Hepatocyte (in vitro differentiated cells): Measurements from ENCODE around the gene TTC28.

Experiments
- EZH2 ChIP-seq: fragments of 200-600 bp; sonication (generic); IDR thresholded peaks from 2 replicates; pipeline ENCODE4 v1.6.1; 2016; ENCODE audit warnings: antibody characterized with exemption, mild to moderate bottlenecking, borderline replicate concordance
- EZH2phosphoT487 ChIP-seq: fragments of 200-600 bp; sonication (generic); IDR thresholded peaks from one replicate; pipeline ENCODE4 v1.6.1; 2018; ENCODE audit warnings: antibody characterized with exemption, mild to moderate bottlenecking, low read depth, moderate library complexity; ENCODE audit not compliant: unreplicated experiment, severe bottlenecking
- TF ChIP-seq, protein P1 (sequence below): fragments of 200-600 bp; sonication (generic); IDR thresholded peaks from 2 replicates; pipeline ENCODE4 v1.5.1; 2016; ENCODE audit warnings: antibody characterized with exemption, mild to moderate bottlenecking; ENCODE audit not compliant: poor library complexity

DNA sequence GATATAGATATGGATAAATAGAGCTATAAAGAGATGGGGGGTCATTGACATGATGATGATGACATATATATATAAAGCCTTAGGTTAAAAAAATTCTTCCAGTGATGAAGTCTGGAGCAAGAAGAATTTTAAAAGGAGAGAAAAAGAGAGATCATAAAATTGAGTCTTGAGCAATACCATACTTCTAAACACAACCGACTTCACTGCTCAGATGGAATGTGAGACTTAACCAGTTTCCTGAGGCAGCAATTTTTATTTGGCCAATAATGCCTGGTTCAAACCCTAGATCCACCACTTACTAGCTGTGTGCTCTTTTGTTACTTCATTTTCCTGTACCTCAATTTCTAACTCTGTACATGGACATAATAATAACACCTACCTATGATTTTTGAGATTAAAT lies 229.5 kb downstream of the TTC28 start:
- TF ChIP-seq, protein P1, sequence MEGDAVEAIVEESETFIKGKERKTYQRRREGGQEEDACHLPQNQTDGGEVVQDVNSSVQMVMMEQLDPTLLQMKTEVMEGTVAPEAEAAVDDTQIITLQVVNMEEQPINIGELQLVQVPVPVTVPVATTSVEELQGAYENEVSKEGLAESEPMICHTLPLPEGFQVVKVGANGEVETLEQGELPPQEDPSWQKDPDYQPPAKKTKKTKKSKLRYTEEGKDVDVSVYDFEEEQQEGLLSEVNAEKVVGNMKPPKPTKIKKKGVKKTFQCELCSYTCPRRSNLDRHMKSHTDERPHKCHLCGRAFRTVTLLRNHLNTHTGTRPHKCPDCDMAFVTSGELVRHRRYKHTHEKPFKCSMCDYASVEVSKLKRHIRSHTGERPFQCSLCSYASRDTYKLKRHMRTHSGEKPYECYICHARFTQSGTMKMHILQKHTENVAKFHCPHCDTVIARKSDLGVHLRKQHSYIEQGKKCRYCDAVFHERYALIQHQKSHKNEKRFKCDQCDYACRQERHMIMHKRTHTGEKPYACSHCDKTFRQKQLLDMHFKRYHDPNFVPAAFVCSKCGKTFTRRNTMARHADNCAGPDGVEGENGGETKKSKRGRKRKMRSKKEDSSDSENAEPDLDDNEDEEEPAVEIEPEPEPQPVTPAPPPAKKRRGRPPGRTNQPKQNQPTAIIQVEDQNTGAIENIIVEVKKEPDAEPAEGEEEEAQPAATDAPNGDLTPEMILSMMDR: no peak
- TF ChIP-seq EZH2 (no peak), EZH2phosphoT487 (no peak)
